Measurements from ENCODE around the gene UBTF.

UBTF gene

GRCh38 chr17:44203731-44204440, 15.6 kb downstream of the UBTF start:
- DNase-seq: peak; percentile 46 to 61 (median 49)
- H3K4me1 Mint-ChIP-seq (ENCODE audit: low read depth in 2 of 2): peaks cover 24 to 27% of the 10 kb centered on the region in 2 donors
- H3K27me3 Mint-ChIP-seq: no peaks in the 10 kb centered on the region
- no peak overlapping the region for H3K4me3 Mint-ChIP-seq
- peaks cover 49% of the 10 kb centered on the region for H3K36me3 Mint-ChIP-seq (ENCODE audit: insufficient read depth)
- H3K27ac Mint-ChIP-seq: peak overlapping the region; percentile 2 to 29
- no peak for ATAC-seq (replicated peaks)
- no peaks in the 10 kb centered on the region for H3K9me3 Mint-ChIP-seq

- Mint-ChIP-seq H3K36me3 (ENCODE audit: insufficient read depth) (peaks cover 45% of the 10 kb centered on the region), H3K27ac (no peak overlapping the region), H3K4me1 (ENCODE audit: low read depth in 2 of 2) (peaks cover 31 to 32% of the 10 kb centered on the region in 2 donors), H3K9me3 (no peaks in the 10 kb centered on the region), H3K4me3 (no peak overlapping the region), H3K27me3 (no peaks in the 10 kb centered on the region)
- ATAC-seq (replicated peaks) (no peak), DNase-seq (no peak)
Measured at GRCh38 chr17:44202756-44203155, 16.7 kb downstream of the UBTF start.

- peak overlapping the region; percentile 92 to 96 for H3K27ac Mint-ChIP-seq
- H3K36me3 Mint-ChIP-seq (ENCODE audit: insufficient read depth): peaks cover 40% of the 10 kb centered on the region
- H3K27me3 Mint-ChIP-seq: no peaks in the 10 kb centered on the region
- DNase-seq (no peak), ATAC-seq (replicated peaks) (no peak)
- H3K4me3 Mint-ChIP-seq: peak overlapping the region; percentile 90 to 92
- H3K9me3 Mint-ChIP-seq: no peaks in the 10 kb centered on the region
- H3K4me1 Mint-ChIP-seq (ENCODE audit: low read depth in 2 of 2): peaks cover 35 to 38% of the 10 kb centered on the region in 2 donors
Measured at GRCh38 chr17:44200478-44201155, 18.9 kb downstream of the UBTF start.

GRCh38 chr17:44199553-44200477, 19.7 kb downstream of the UBTF start, which contains the start of gene ATXN7L3:
Gene ATXN7L3 (minus strand): TSS chr17:44199884. CDS start chr17:44198070, 1,814 bp downstream.
- Mint-ChIP-seq H3K27me3 (no peaks in the 10 kb centered on the region), H3K27ac (peak within 1 kb of the TSS; percentile 92 to 96), H3K9me3 (no peaks in the 10 kb centered on the region), H3K4me1 (ENCODE audit: low read depth in 2 of 2) (peaks cover 35 to 38% of the 10 kb centered on the region in 2 donors), H3K4me3 (peak within 1 kb of the TSS; percentile 90 to 92), H3K36me3 (ENCODE audit: insufficient read depth) (peaks cover 40% of the 10 kb centered on the region)
- DNase-seq: peak; percentile 94 to 95 (median 95)
- ATAC-seq (replicated peaks): peak; percentile 79

- H3K27ac Mint-ChIP-seq: peak overlapping the region; percentile 71 to 85
- H3K27me3 Mint-ChIP-seq: no peaks in the 10 kb centered on the region
- peak overlapping the region; percentile 81 to 83 for H3K4me3 Mint-ChIP-seq
- H3K4me1 Mint-ChIP-seq (ENCODE audit: low read depth in 2 of 2): peaks cover 33 to 36% of the 10 kb centered on the region in 2 donors
- peak; percentile 12 for ATAC-seq (replicated peaks)
- DNase-seq: peak; percentile 27 to 40 (median 34)
- peaks cover 45% of the 10 kb centered on the region for H3K36me3 Mint-ChIP-seq (ENCODE audit: insufficient read depth)
- H3K9me3 Mint-ChIP-seq: no peaks in the 10 kb centered on the region
Measured at GRCh38 chr17:44198721-44199552, 20.5 kb downstream of the UBTF start.

GRCh38 chr17:44197980-44198720, 21.3 kb downstream of the UBTF start:
- Mint-ChIP-seq H3K36me3 (ENCODE audit: insufficient read depth) (peaks cover 45% of the 10 kb centered on the region), H3K9me3 (no peaks in the 10 kb centered on the region), H3K4me1 (ENCODE audit: low read depth in 2 of 2) (peaks cover 26 to 28% of the 10 kb centered on the region in 2 donors), H3K27me3 (no peaks in the 10 kb centered on the region), H3K27ac (peak overlapping the region; percentile 71 to 85), H3K4me3 (peak overlapping the region; percentile 81 to 83)
- ATAC-seq (replicated peaks): no peak
- DNase-seq: no peak

- peak overlapping the region; percentile 17 to 71 for H3K27ac Mint-ChIP-seq
- H3K36me3 Mint-ChIP-seq (ENCODE audit: insufficient read depth): peaks cover 46% of the 10 kb centered on the region
- H3K27me3 Mint-ChIP-seq: no peaks in the 10 kb centered on the region
- H3K4me3 Mint-ChIP-seq: peak overlapping the region; percentile 8 to 33
- DNase-seq (no peak), ATAC-seq (replicated peaks) (no peak)
- H3K9me3 Mint-ChIP-seq: no peaks in the 10 kb centered on the region
- H3K4me1 Mint-ChIP-seq (ENCODE audit: low read depth in 2 of 2): peaks cover 24% of the 10 kb centered on the region in 2 donors
Measured at GRCh38 chr17:44197107-44197506, 22.4 kb downstream of the UBTF start.

GRCh38 chr17:44193326-44194084, 26.0 kb downstream of the UBTF start:
- ATAC-seq (replicated peaks): no peak
- Mint-ChIP-seq H3K4me1 (ENCODE audit: low read depth in 2 of 2) (peaks cover 17 to 21% of the 10 kb centered on the region in 2 donors), H3K36me3 (ENCODE audit: insufficient read depth) (peaks cover 65% of the 10 kb centered on the region), H3K27ac (no peak overlapping the region), H3K27me3 (no peaks in the 10 kb centered on the region), H3K9me3 (no peaks in the 10 kb centered on the region), H3K4me3 (no peak overlapping the region)
- no peak for DNase-seq

- Mint-ChIP-seq H3K27me3 (no peaks in the 10 kb centered on the region), H3K4me1 (ENCODE audit: low read depth in 2 of 2) (peaks cover 13 to 19% of the 10 kb centered on the region in 2 donors), H3K4me3 (no peak overlapping the region), H3K9me3 (no peaks in the 10 kb centered on the region), H3K36me3 (ENCODE audit: insufficient read depth) (peaks cover 59% of the 10 kb centered on the region), H3K27ac (peak overlapping the region in 1 of 2 donors; percentile 76)
- no peak for ATAC-seq (replicated peaks)
- no peak for DNase-seq
Measured at GRCh38 chr17:44192750-44193149, 26.7 kb downstream of the UBTF start.

- Mint-ChIP-seq H3K36me3 (ENCODE audit: insufficient read depth) (peaks cover 59% of the 10 kb centered on the region), H3K4me3 (peak overlapping the region in 1 of 2 donors; percentile 32), H3K4me1 (ENCODE audit: low read depth in 2 of 2) (peaks cover 14 to 17% of the 10 kb centered on the region in 2 donors), H3K27me3 (no peaks in the 10 kb centered on the region), H3K9me3 (no peaks in the 10 kb centered on the region), H3K27ac (peak overlapping the region; percentile 58 to 76)
- DNase-seq (no peak), ATAC-seq (replicated peaks) (no peak)
Measured at GRCh38 chr17:44191941-44192496, 27.5 kb downstream of the UBTF start.

GRCh38 chr17:44191369-44191768, 28.1 kb downstream of the UBTF start:
- no peak for ATAC-seq (replicated peaks)
- Mint-ChIP-seq H3K36me3 (ENCODE audit: insufficient read depth) (peaks cover 60% of the 10 kb centered on the region), H3K4me1 (ENCODE audit: low read depth in 2 of 2) (peaks cover 13 to 18% of the 10 kb centered on the region in 2 donors), H3K9me3 (no peaks in the 10 kb centered on the region), H3K4me3 (peak overlapping the region in 1 of 2 donors; percentile 32), H3K27me3 (no peaks in the 10 kb centered on the region), H3K27ac (peak overlapping the region; percentile 51 to 58)
- DNase-seq: no peak
